Activated CD8-positive, alpha-beta memory T cell treated with anti-CD3 and anti-CD28 coated beads for 36 hours (primary cell): ENCODE data around the gene MROH2A. TPM values are rescaled to one million over a fixed set of nuclear protein-coding genes. Genes with fewer than 3 reads are reported as not detected.

Experiments used
- CTCF ChIA-PET: fragments of 350-600 bp; sonication (Branson Sonifier 250); formaldehyde crosslinking; loops from one replicate; lab custom pipeline; 2021; ENCODE audit warnings: antibody characterized with exemption; lab: Charles Lee
- POLR2A ChIA-PET: fragments of 350-600 bp; sonication (Branson Sonifier 250); formaldehyde crosslinking; loops from one replicate; lab custom pipeline; 2021; ENCODE audit warnings: antibody characterized with exemption; lab: Charles Lee
- total RNA-seq, 2 experiments: library from RNA; stranded (reverse); gene quantifications; one replicate each; pipeline ENCODE4 v1.2.3, GENCODE V29; 2021

Gene MROH2A
- total RNA-seq, 2 experiments from 2014 or later, result not detected

GRCh38 chr2:233846387-233847247 lies 68.5 kb downstream of the MROH2A start:
- POLR2A ChIA-PET, result no interaction called here

DNA sequence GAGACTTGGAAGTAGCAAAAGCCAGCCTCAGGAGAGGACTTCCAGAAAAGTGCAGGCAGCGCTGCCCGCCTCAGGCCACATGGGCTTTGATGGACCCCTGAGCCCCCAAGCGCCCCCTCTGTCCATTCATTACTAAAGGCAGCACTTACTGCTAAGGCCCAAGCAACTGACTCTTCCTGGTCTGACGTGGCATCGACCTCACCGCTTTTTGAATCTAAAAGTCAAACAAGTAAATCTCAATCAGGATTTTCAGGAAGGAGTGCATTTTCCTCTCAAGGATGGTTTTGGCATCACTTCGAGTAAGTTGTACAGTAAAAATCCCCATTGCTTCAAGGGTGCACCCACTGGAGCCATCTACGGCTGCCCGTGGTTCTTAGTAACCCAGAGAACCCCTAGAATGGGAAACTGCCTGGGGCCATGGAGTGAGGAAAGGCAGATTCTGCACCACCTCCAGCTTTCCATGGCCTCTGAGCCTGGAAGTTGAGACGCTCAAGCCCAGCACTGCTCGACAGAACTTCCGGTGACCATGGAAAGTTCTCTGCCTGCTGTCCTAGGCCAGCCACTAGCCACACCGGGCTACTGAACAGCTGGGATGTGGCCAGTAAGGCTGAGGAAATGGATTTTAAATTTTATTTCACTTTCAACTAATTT lies 69.2 kb downstream of the MROH2A start:
- POLR2A ChIA-PET, result no interaction called here

More at GRCh38 chr2:233846387-233847247, 68.5 kb downstream of the MROH2A start:
- CTCF ChIA-PET, result interaction anchor here (1.1 kb wide), 1 partner anchor 10 kb away, joined by 3 read pairs; no protein-coding TSS in a partner anchor

GRCh38 chr2:233848276-233848675 lies 70.1 kb downstream of the MROH2A start:
- ChIA-PET POLR2A (no interaction called here), CTCF (no interaction called here)

More for the DNA sequence above, 69.2 kb downstream of the MROH2A start:
- CTCF ChIA-PET, result interaction anchor here (1.1 kb wide), 1 partner anchor 10 kb away, joined by 3 read pairs; no protein-coding TSS in a partner anchor

GRCh38 chr2:233849607-233850271 lies 71.6 kb downstream of the MROH2A start:
- ChIA-PET POLR2A (no interaction called here), CTCF (no interaction called here)

DNA sequence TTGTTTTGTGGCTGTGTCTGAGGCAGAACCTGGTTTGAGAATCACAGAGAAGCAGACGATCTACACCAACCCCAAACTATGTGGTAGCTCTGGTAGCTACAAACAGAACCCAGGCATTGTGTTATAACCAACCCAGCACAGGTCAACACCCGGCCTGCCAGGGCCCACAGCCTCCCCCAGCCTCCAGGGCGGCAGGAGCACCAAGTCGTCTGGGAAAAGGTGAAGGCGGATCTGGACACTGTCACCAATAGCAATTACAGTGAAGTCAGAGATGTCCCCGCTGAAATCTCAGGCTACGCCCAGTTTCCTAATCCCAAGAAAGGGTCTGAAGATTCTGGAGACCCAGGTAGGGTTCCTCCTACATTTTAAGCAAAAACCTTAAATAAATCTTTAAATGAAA lies 72.6 kb downstream of the MROH2A start:
- ChIA-PET CTCF (no interaction called here), POLR2A (no interaction called here)

GRCh38 chr2:233851169-233851568 lies 73.0 kb downstream of the MROH2A start:
- POLR2A ChIA-PET, result no interaction called here
- CTCF ChIA-PET, result no interaction called here

GRCh38 chr2:233852056-233852455 lies 73.9 kb downstream of the MROH2A start:
- CTCF ChIA-PET, result no interaction called here
- POLR2A ChIA-PET, result no interaction called here

DNA sequence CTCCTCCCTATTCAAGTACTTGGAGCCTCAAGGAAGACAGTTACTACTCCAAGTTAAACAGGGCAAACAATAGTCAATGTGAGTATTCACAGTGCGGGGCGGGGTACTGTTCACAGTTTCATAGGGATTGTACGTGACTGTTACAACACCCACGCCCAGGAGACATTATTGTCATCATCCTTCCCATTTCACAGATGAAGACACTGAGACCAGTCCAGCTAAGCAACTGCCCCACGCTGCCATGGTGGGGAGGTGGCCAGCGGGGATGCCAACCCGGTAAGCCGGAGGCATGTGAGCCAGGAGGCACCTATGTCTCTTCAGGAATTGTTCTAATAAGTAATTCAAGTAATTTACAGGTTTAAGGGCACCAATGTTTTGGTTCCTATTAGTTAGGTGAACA lies 75.2 kb downstream of the MROH2A start:
- CTCF ChIA-PET, result no interaction called here

DNA sequence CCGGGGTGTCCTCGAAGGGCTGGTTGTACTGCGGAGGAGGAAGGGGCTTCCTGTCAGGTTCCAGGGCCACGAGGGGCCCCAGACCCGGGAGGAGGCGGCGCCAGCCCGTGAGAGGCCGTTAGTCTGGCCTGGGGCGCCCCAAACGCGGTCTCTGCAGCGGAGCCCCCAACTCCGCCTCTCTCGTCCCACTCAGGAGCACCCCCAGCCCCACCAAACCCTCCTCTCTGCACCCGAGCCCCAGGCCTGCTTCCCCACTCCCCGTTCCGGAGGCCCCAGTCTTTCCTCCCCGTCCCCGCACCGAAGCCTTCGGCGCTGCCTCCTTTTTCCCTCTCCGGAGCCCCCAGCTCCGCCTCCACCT lies 75.7 kb downstream of the MROH2A start:
- CTCF ChIA-PET, result no interaction called here
- POLR2A ChIA-PET, result no interaction called here

More for the DNA sequence above, 75.2 kb downstream of the MROH2A start:
- POLR2A ChIA-PET, result no interaction called here

GRCh38 chr2:233854241-233854981 lies 76.3 kb downstream of the MROH2A start, which contains the start of gene HJURP:
HJURP (minus strand) TSS chr2:233854535; CDS start chr2:233854500, 35 bp downstream.
- POLR2A ChIA-PET, result no interaction called here
- CTCF ChIA-PET, result no interaction called here

DNA sequence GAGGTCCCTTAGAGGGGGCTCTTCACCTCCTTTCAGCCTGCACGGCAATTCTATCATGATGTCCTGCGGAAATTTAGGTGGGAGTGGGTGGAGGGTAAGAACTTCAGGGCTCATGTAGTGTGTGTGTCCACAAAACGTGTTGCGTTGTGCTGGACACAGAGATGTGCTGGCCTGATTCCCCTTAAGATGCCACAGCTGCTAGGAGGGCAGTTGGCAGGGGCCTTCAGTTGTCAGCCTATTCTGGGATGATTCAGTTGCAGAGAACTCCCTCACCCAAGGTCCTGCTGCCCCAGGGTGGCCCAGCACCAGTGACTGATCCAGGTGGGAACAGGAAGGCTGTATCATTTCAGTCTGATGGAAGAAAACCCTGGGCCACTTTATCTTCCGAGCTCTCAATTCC lies 77.2 kb downstream of the MROH2A start:
- POLR2A ChIA-PET, result interaction anchor here (0.5 kb wide), 1 partner anchor 8 kb away, joined by 4 read pairs; no protein-coding TSS in a partner anchor
- CTCF ChIA-PET, result no interaction called here

DNA sequence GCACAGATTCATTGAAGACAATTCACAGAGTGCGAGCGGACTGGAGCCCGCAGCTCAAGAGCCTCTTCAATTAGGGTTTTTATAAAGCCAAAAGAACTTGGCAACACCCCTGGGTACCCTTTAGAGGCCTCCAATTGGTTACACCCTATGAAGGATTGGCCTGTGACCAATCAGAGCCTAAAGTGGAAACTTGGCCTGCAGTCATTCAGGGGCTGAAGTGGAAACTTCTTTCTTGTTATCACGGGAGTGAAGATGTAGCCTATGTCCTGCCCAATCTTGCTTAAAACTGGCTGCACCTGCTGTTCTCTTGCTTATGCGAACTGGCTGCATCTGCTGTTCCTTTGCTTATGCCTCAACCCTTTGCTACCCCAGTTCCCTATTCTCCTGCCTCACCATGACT lies 78.1 kb downstream of the MROH2A start:
- POLR2A ChIA-PET, result interaction anchor here (0.5 kb wide), 1 partner anchor 8 kb away, joined by 4 read pairs; no protein-coding TSS in a partner anchor

GRCh38 chr2:233857511-233858141 lies 79.5 kb downstream of the MROH2A start:
- CTCF ChIA-PET, result interaction anchor here (0.6 to 2.5 kb wide), 6 partner anchors 9 to 60 kb away, joined by 3 to 9 read pairs (median 3); no protein-coding TSS in a partner anchor
- POLR2A ChIA-PET, result no interaction called here

More for the DNA sequence above, 78.1 kb downstream of the MROH2A start:
- CTCF ChIA-PET, result interaction anchor here (1.5 to 2.5 kb wide), 3 partner anchors 9 to 58 kb away, joined by 3 to 9 read pairs (median 3); no protein-coding TSS in a partner anchor

- POLR2A ChIA-PET, result no interaction called here
- CTCF ChIA-PET, result interaction anchor here (0.9 to 2.5 kb wide), 2 partner anchors 9 to 18 kb away, joined by 3 to 9 read pairs; no protein-coding TSS in a partner anchor
Measured at GRCh38 chr2:233858331-233858730, 80.2 kb downstream of the MROH2A start.

DNA sequence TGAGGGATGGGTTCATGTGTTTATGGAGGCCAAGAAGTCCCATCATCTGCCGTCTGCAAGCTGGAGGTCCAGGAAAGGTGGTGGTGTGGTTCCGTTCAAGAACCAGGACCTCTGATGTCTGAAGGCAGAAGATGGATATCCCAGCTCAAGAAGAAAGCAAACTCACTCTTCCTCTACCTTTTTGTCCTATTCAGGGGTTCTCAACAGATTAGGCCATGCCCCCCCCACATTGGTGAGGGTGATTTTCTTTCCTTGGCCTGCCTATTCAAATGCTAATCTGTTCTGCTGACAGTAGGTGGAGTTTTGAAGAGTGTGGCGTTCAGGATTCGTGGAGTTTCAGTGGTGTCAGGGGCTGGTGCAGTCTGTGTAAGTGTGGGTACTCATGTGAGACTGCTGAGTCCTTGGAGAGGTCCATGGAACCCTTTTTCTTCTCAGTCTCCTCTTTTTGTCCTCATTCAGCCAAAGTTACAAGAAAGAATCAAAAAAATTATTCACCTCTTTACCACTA lies 84.2 kb downstream of the MROH2A start:
- CTCF ChIA-PET, result no interaction called here
- POLR2A ChIA-PET, result no interaction called here

- ChIA-PET CTCF (interaction anchor here (2.2 kb wide), 1 partner anchor 8 kb away, joined by 9 read pairs; no protein-coding TSS in a partner anchor), POLR2A (no interaction called here)
Measured at GRCh38 chr2:233865838-233866237, 87.7 kb downstream of the MROH2A start.

DNA sequence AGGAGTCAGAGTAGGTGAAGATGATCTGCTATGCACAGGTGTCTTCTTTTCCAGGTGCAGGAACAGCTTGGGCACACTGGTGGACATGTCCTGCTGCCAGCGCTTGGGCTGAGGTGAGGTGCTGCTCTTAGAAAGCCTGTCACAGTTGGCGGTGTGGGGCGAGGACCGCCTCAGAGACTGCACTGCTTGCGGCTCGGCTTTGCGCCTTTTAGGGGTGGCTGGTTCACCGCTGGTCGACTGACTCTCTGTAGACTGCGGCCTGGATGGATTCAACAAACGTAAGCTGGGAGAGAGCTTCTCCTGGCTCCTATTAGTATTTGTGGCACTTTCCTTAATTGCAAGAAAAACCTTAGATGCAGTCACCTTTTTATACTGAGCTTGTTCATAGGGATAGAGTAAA lies 88.3 kb downstream of the MROH2A start:
- CTCF ChIA-PET, result interaction anchor here (0.6 to 2.2 kb wide), 2 partner anchors 9 to 489 kb away, joined by 3 to 9 read pairs; no protein-coding TSS in a partner anchor
- POLR2A ChIA-PET, result no interaction called here
